ENCODE measurements around the gene GABARAP.

- TF ChIP-seq CTCF (IDR thresholded peaks at IDR 0.05) (no peak), POLR2A (IDR thresholded peaks at IDR 0.05) (no peak)
Measured at GRCh38 chr17:7253082-7253481, 10.8 kb upstream of the GABARAP start.
